T-helper 22 cell (primary cell): ENCODE measurements around the gene GABRD.

ENCODE experiments used
- DNase-seq: peaks from one replicate; pipeline ENCODE4 v3.0.0-alpha.2; 2020; ENCODE audit warnings: low read depth

GABRD gene

GRCh38 chr1:2053784-2054376 is 34.7 kb downstream of the GABRD start:
- no peak for DNase-seq

- DNase-seq: no peak
Observed at GRCh38 chr1:2054560-2054959, 35.4 kb downstream of the GABRD start.

GRCh38 chr1:2055911-2056575 is 36.9 kb downstream of the GABRD start:
- DNase-seq: no peak

- DNase-seq: no peak
Observed at GRCh38 chr1:2056955-2057590, 37.9 kb downstream of the GABRD start.

- no peak for DNase-seq
Observed at GRCh38 chr1:2059290-2059953, 40.3 kb downstream of the GABRD start.

- no peak for DNase-seq
Observed at GRCh38 chr1:2060072-2060471, 40.9 kb downstream of the GABRD start.

GRCh38 chr1:2060535-2060934 is 41.4 kb downstream of the GABRD start:
- no peak for DNase-seq

- DNase-seq: no peak
Observed at GRCh38 chr1:2061065-2061778, 42.1 kb downstream of the GABRD start.

- DNase-seq: no peak
Observed at GRCh38 chr1:2065699-2066098, 46.6 kb downstream of the GABRD start.

- no peak for DNase-seq
Observed at GRCh38 chr1:2067393-2067792, 48.2 kb downstream of the GABRD start.

- DNase-seq: no peak
Observed at GRCh38 chr1:2067981-2068380, 48.8 kb downstream of the GABRD start.

GRCh38 chr1:2068951-2069350 is 49.8 kb downstream of the GABRD start:
- DNase-seq: no peak

GRCh38 chr1:2070016-2070415 is 50.9 kb downstream of the GABRD start:
- no peak for DNase-seq

GRCh38 chr1:2070800-2071530 is 51.8 kb downstream of the GABRD start:
- DNase-seq: no peak

GRCh38 chr1:2072109-2072806 is 53.1 kb downstream of the GABRD start:
- no peak for DNase-seq

GRCh38 chr1:2072891-2073290 is 53.7 kb downstream of the GABRD start:
- DNase-seq: no peak

GRCh38 chr1:2073382-2074230 is 54.5 kb downstream of the GABRD start:
- no peak for DNase-seq

GRCh38 chr1:2074396-2074795 is 55.3 kb downstream of the GABRD start:
- no peak for DNase-seq

- no peak for DNase-seq
Observed at GRCh38 chr1:2074944-2075740, 56.0 kb downstream of the GABRD start.
